GM21723 (cell line): ENCODE data around the gene SDK1.

ENCODE experiments used
- ATAC-seq: cut with Tn5 transposase; IDR thresholded peaks from one replicate; pipeline ENCODE4 v1.9.1; 2021; ENCODE audit warnings: mild to moderate bottlenecking, moderate library complexity; ENCODE audit not compliant: unreplicated experiment

The SDK1 gene

DNA sequence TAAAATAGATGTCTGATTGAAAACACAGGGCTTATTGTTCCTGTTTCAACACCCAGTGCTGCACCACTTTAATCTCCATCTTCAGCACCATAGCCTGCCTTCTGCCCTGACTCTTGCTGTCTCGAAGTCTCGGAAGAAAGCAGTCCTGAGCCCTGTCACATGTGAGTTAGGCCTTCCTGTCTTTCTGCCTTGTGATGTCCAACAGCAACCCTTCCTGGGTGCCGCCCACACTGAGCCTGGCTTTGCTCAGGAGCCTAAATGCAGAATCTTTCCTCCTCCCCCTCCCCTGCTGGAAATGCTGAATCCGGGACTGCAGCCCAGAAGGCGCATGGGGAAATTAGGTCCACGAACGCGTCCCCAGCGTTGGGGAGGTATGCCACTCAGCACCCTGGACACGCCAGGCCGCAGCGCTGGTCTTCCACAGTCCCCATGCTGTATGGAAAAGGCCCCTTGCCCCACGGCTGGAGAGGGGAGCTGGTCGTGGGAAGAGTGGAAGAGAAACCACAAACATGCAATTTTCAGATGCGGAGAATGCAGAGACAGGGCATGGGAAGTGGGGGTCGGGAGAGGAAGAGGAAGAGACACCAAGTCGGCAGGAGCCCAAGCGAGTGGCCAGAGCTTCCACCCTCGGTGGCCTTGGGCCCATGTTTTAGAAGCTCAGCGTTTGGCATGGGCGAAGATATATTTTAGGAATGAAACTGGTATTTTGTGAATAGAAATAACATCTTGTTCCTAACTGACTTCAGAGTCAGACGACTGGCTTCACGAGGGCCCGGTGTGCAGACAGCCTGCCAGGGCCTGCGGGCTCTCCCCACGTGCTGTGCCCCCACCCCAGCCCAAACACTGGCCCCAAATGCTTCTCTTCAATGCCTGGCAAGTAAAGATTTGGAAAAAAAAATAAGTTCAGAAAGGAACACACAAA, 724.9 kb downstream of the SDK1 start:
- ATAC-seq, result no peak

DNA sequence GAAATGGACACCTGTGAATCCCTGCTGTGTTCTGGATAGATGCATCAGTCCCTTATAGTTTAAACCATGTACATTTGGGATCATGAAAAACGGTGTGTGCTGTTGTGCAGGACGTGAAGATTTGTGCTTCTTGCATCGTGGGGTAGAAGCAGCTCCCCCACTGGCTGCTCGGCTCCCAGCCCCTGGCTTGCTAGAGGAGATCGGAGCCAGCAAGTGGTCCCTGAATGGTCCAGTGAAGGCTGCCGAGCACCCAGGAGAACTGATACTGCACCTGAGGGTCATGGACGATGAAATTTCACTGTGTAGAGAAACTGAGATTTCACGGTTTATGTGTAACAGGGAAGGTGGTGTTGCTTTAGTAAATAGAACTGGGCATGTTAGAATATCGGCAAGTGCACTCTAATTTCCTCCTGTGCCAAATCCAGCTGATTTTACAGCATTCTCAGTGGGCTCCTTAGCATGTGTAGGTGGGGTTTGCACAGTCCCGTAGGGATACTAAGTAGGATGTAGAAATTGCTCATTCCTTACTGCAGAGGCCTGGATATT, 726.0 kb downstream of the SDK1 start:
- no peak for ATAC-seq

DNA sequence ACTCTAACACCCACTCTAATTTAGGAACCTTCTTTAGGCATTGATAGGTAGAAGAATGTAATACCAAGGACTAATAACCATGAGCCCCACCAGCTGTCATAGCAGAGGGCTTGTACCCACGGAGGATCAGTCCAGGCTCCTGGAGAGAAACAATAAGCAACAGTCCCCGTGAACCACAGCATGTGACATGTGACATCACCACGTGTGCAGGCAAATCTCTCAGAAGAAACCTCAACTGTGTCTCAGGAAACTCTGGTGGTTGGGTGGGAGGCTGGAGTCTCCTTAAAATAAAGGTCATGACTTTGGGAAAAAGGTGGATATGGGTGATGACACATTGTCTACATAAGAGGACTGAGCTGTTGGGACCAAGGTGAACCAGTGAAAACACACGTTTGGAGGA, 727.2 kb downstream of the SDK1 start:
- ATAC-seq, result no peak

DNA sequence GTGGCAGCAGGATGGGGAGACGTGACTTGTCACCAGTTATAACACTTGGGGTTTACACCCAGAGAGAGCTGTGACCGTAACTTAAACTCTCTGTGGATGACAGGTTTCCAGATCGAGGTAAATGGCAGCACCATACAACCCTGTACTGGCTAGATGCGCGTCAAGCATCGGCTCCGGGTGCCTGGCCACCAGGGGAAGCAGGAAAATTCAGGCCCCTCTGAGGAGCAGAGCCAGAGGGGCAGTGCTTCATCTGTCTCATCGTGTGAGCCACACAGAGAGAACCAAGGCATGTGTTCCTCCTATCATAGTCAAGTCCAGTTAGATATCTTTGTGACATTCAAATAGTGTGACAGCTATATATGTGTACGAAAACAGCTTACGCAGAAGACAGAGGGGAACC, 728.9 kb downstream of the SDK1 start:
- ATAC-seq, result no peak

DNA sequence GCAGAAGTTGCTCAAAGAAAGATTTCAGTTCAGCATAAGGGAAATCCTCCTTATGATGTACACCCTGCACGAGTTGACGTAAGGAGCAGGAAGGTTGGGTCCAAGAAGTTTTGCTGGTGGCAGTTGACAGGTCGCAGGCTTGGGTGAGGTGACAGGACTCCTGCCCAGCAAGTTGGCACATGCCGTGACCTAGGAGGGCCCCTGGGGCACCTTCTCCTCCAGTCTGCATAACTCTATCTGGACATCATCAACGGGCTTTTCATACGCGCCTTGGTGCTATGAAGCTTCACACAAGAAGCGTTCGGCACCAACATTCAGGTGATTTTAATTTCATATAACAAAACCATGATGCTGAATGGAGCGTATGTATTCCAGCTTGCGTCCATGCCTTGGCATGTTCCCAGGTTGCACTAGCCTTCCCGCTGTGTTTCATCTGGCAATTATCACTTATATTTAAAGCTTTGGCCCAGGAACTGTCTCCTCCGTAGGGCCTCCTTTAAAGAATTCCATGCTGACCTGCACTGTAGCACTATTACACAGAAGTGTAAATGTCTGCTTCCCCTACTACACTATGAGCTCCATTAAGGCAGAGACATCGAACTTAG, 729.4 kb downstream of the SDK1 start:
- ATAC-seq, result no peak

DNA sequence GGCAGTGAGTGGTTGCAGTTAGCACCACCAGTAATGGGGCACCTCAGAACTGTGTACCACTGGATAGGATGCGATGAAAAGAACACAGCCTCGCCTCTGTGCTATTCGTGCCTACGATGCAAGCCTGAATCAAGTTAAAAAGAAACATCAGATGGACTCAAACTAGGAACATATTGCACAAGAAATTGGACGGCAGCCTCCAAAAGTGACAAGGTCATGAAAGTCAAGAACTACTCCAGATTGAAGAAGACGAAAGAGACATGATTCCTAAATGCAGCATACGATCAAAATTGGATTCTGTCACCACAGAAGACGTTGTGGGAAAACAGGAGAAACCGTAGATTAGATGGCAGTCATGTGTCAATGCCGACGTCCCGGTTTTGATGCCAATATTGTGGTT, 732.9 kb downstream of the SDK1 start:
- no peak for ATAC-seq

DNA sequence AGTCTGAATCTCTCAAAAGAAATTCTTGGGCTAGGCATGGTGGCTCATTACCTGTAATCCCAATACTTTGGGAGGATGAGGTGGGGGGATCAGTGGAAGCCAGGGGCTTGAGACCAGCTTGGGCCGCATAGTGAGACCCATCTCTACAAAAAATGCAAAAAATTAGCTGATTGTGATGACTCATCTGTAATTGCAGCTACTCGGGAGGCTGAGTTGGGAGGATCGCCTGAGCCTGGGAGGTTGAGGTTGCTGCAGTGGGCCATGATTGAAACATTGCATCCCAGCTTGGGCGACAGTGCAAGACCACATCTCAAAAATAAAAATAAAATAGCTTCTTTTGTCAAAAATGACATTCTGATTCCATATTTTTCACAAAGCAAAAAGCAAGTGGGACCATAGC, 736.3 kb downstream of the SDK1 start:
- no peak for ATAC-seq

DNA sequence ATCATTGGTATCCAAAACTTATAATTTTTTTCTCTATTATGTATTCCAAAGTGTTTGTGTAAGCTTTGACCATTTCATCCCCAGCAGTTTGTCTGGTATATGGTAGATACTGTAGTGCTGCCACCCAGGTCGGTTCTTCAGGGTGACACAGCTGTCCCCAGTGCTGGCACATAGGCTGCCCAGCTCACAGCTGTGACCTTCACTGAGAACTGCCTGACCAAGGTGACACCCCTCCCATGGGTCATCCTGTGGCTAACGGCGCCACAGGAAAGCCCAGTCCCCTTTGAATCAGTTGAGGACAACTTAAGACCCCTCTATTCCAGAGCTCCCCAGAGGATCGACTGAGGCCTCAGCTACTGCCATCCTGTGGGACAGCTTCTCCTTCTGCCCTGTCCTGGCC, 736.8 kb downstream of the SDK1 start:
- ATAC-seq, result no peak

DNA sequence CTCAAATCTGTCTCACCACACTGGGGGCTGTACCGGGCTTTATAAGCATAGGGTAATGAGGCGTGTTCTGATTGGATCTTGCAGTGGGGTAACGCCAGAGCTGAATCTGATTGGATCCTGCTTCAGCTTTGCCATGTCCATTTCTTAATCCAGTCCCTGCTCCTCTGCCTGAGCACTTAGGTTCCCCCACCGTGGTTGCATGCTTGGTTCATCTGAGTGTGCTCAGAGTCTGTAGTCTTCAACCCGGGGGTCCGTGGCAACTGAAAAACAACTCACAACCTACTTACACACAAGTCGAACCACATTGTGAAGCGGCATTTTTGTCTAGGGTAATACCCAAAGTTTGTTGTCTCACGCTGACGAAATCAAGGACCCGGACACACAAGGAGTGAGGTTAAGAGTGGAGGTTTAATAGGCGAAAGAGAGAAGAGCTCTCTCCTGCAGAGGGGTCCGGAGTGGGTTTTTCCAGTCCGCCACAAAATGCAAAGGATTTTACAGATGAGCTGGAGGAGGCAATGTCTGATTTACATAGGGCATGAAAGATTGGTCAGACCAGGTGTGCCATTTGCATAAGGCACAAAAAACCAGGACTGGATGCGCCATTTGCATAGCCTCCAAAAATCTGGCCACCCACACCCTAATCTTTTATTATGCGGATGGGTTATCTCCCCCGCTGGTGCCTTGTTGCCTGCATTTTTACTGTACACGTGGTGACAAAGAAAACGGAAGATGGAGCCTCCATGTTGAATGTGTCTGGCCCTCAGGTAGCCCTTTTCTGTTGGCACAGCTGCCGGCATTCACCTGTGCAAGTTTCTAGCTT, 739.3 kb downstream of the SDK1 start:
- no peak for ATAC-seq

DNA sequence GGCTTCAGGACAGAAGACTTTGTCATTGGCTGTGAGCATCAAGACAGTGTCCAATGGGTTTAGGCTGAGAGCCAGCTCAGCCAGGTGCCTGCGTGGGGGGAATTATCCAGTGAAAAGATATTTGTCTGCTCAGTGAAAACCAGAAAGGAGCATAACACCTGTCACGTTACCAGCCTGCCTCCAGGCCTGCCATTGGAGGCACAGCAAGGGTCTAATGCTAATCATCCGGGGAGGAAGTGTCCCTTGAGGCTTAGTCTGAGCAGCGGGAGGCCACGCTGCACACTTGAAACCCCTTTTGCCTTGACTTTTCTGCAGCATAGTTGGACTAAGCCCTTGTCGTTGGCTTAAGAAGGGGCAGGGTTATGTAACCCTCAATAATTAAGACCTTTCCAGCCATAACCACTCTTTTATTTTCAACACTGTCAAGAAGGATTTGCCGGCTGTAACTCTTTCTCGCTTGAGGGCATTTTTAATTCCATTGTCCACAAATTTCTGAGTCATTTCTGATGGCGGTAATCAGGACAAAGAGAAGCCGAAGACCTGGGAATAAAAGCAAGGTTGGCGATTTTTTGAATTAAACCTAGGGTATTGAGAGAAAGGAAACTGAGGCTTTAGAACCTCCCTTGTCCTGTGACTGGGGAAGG, 741.5 kb downstream of the SDK1 start:
- ATAC-seq, result no peak

DNA sequence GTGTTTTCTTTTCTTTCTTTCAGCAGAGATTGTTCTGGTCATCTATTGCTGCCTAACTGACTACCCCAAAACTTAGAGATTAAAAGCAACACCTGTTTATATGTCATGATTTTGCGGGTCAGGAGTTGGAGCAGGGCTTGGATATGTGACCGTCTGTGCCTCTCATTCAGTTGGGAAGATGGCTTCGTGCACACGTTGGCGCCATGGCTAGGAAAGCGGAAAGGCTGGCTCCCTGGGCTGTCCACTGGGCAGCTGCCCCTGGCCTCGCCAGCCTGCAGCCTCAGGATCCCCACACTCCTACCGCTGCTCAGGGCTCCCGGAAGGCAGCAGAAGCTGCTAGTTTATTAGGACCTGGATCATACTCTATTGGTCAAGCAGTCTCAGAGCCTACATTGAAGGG, 742.9 kb downstream of the SDK1 start:
- no peak for ATAC-seq

DNA sequence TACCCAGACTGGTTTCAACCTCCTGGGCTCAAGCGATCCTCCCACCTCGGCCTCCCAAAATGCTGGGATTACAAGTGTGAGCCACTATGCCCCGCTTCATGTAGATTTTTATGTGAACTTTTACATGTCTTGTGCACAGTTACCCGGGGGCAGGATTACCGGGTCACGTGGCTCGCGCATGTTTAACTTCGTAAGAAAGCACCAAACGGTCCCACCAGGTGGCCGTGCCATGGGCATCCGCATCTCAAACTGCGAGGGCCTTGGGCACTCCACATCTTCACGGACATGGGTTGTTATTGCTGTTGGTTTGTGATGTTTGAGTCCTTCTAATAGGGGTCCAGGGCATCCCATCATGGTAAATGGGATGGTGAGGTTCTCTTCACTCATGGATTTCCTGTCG, 744.4 kb downstream of the SDK1 start:
- ATAC-seq, result no peak

DNA sequence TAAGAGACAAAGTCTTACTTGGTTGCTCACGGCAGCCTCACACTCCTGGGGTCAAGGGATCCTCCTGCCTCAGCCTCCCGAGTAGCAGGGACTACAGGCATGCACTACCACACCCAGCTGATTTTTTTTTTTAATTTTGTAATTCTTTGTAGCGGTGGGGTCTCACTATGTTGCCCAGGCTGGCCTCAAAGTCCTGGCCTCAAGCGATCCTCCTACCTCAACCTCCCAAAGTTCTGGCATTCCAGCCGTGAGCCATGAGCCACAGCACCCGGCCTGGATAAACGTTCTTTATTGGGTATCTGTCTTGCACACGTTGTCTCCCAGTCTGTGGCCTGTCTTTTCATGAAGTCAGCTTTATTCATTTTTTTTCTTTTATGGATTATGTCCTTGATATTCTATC, 744.9 kb downstream of the SDK1 start:
- no peak for ATAC-seq

DNA sequence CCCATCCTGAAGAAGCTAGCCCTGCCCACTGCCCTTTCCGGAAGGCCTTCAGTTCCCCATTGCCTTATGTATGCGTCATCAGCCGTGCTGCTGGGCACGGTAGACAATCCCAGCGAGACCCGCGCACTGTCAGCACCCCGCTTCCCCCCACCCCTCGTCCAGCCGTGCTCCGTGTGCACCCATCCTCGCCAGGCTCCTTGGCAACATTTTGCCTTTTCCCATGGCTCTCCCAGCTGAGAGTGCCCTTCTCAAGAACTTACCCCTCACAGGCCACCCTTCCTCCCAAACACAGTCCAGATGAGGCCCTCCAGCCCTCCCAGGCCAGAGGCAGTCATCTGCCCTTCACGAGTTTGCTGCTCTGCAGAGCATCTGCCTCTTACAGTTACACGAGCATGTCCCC, 747.3 kb downstream of the SDK1 start:
- no peak for ATAC-seq

DNA sequence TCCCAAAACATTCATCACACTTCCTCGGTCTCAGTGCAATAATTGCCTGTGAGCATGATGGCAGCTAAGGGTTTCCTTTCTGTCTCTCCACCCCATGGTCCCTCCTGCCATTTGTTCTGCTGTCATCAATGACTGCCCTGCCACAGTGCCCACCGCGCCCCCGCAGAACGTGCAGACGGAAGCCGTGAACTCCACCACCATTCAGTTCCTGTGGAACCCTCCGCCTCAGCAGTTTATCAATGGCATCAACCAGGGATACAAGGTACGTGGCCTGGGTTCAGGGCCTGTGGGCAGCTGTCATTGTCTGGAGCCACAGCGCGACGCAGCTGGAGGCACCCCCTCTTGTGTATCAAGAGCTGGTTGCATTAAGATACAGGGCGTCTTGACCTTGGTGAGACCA, 748.1 kb downstream of the SDK1 start:
- ATAC-seq, result no peak

DNA sequence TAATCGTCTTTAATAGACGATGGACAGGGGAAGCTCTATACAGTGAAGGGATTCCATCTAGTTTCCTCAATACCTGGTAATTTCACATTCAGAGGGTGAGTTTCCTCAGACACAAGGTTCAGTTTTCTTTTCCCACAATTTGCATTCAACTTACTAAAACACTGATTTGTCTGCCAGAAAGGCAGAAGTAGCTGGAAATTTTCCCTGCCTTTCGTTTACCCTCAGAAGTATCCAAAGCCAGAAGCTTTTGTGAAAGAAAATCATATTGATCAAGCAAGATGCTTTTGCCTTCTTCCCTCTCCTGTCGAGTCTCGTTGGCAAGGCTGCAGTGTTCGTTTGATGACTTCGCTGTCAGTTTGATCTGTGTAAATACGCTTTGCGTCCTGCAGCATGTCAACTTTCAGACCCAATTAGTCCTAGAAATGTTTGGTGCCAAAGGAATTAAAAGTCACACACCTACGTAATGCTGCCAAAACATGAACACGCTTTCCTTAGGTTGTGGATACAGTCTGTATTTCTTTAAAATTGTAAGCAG, 749.1 kb downstream of the SDK1 start:
- no peak for ATAC-seq

DNA sequence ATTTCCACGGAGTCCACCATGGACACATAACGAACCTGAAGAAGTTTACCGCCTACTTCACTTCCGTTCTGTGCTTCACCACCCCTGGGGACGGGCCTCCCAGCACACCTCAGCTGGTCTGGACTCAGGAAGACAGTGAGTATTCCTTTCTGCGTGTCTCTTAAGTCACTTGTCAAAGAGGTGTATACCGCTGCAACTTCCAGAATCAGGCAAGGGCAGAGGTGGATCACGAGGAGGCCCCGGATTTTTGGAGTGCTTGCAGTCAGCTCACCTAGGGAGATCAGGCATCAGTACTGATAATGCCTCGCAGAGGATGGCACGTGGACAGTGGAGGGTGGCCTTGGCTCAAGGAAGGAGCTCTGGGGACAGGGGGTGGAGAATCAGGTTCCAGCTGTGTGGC, 750.6 kb downstream of the SDK1 start:
- no peak for ATAC-seq

DNA sequence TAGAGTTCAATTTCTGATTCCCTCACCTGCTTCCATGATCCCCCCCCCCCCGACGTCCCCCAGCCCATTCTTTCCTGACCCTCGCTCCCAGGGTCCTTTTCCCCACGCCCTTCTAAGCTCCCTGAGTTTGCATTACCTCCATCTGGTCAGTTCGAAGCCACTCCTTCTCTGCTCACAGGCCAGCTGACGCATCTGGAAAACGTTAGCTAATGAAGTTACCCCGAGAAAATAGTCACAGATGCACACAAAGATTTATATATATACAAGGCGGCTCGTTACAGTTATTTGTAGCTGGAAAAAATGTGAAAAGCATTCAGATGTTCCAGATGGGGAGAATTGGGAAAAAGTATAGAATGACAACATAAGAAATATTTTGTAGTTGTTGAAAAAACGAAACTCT, 751.1 kb downstream of the SDK1 start:
- ATAC-seq, result no peak

DNA sequence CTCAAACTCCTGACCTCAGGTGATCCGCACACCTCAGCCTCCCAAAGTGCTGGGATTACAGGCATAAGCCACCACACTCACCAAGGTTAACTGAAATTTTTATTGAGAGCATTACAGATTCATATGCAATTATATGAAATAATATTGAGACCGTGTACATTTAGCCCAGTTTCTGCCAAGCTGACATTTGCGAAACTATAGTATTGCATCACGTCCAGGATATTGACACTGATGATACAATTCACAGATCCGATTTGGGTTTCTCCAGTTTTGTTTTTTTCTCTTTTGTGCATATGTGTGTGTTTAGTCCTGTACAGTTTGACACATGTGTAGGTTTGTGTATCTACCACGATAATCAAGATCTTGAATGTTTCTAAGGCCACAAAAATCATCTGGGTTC, 753.1 kb downstream of the SDK1 start:
- no peak for ATAC-seq

DNA sequence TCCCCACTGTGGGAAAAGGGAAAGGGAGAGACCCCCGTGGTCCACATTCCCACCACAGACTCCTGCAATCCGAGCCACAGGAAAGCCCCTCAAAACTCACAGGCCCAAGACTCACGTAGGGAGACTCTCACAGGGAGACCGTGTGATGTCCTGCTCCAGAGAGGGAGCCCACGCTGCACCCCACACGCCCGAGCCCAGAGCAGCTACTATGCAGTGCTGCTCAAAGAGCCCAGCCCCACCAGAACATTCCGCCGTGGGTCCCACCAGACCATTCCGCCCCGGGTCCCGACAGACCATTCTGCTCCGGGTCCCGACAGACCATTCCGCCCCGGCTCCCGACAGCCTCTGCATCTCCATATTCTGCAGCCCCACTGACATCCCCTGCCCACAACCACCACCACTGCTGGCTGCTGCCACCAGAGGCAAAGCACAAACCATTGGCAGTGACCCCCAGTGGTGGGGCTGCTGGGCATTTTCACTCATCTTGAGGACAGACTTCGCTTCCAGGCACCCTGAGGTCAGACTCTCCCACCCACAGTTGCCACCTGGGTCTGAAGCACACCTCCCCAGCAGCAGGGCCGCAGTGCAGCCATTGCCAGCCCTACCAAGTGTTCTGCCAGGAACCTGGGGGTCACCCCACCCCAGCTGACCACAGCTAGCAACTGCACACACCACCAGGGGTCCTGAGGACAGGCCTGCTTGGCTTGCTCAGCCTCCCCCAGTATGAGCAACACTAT, 755.7 kb downstream of the SDK1 start:
- no peak for ATAC-seq
